GM19240 (cell line): ENCODE results near the gene RWDD1.

ENCODE experiments used
- DNase-seq: peaks from one replicate; pipeline ENCODE4 v3.0.0; 2011; ENCODE audit warnings: low spot score; ENCODE audit not compliant: insufficient read length

Gene RWDD1

GRCh38 chr6:116605935-116606334 is 34.6 kb downstream of the RWDD1 start:
- no peak for DNase-seq

GRCh38 chr6:116611056-116611455 is 39.8 kb downstream of the RWDD1 start:
- DNase-seq, result no peak

DNA sequence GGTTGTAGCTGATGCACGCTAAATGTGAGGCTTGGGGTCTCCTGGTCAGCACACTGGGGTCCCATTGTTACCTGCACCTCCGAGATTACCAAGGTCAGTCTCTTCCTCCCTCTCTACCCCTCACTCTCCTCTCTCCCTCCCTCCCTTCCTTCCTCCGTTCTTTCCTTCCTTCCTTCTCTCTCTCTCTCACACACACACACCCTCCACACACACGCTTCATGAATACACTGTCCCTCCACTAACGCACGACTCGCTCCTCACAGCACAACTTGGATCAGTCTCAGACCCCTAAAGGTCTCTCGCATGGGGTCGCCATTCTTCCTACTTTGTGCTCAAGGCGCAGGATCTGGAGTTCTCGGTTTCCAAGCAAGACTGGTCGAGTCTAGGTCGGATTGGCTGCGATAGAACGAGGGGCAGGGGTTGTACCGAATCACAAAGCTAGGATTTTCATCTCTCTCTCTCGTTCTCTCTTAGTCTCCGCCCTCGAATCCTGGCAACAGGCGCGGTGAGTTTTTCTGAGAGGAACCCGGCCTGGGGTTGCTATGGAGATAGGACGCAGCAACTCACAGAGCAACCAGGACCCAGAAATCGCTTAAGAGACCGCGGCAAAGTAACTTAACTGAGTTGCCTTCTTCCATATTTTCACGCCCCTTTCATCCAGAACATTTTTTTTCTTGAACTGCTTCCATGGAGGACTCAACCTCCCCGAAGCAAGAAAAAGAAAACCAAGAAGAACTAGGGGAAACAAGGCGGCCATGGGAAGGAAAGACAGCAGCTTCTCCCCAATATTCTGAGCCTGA is 44.8 kb downstream of the RWDD1 start, which contains the start of gene RSPH4A:
Gene RSPH4A, plus strand, starts transcription at position 543 of the 800 bp plus-strand sequence. Its CDS starts 145 bp downstream, at position 688.
- peak; percentile 72 for DNase-seq

DNA sequence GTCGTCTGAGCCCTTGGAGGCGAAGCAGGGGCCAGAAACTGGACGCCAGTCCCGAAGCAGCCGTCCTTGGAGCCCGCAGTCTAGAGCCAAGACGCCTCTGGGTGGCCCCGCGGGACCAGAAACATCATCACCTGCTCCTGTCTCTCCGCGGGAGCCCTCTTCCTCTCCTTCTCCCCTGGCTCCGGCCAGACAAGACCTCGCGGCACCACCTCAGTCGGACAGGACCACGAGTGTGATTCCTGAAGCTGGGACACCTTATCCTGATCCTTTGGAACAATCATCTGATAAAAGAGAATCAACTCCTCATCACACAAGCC is 45.4 kb downstream of the RWDD1 start:
- DNase-seq, result peak; percentile 11

- no peak for DNase-seq
Observed at GRCh38 chr6:116624036-116624805, 52.9 kb downstream of the RWDD1 start.

- DNase-seq, result no peak
Observed at GRCh38 chr6:116625872-116626271, 54.6 kb downstream of the RWDD1 start.

DNA sequence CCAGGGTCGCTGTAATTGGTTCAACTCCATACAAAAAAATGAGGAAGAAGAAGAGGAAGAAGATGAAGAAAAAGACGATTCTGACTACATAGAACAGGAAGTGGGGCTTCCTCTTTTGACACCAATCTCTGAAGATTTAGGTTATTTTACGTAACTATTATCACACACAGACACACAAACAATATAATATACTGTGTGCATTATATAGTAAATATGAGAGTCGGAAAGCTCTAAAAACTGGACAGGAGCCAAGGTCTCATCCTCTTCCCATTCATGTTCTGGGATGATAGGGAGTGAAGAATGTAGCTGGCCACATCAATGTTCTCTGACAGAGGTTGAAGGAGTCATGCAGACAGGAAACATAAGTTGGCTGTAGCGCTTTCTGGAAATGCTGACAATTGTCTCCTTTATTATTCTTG is 58.3 kb downstream of the RWDD1 start:
- no peak for DNase-seq

GRCh38 chr6:116631379-116631990 is 60.2 kb downstream of the RWDD1 start:
- DNase-seq, result no peak

DNA sequence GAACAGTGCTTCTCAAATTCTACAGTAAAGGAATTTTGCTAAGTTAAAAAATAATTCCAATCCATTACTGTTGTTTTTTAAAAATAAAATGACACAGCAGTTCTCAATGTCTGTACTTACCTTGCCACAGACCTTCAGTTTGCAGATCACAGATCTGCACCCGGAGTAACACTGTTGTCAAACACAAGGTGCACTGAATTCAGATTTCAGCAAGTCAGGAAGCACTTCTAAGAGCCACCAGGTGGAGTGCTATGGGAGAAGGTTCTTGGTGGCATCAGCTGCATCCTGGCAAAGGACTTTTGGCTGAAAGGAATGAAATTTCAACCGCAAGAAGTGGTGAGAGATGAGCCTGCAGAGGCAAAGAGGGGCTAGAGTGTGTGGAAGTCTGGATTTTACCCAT is 62.4 kb downstream of the RWDD1 start:
- no peak for DNase-seq
